NCI-H2171 treated with DMSO at 0.1 percent for 48 hours (cell line): ENCODE measurements around the gene GRIK3.
A peak's percentile ranks its signal among the peaks of the same experiment; 100 is the strongest.

Experiments used
- DNase-seq: peaks from one replicate; lab custom pipeline; 2025; lab: John Stamatoyannopoulos, UW

GRIK3 gene

GRCh38 chr1:36824390-36824861 lies 209.9 kb downstream of the GRIK3 start:
- no peak for DNase-seq

- no peak for DNase-seq
Measured at GRCh38 chr1:36822648-36823047, 211.7 kb downstream of the GRIK3 start.

- DNase-seq, result no peak
Measured at GRCh38 chr1:36821386-36821785, 212.9 kb downstream of the GRIK3 start.

- no peak for DNase-seq
Measured at GRCh38 chr1:36818771-36819170, 215.5 kb downstream of the GRIK3 start.

- no peak for DNase-seq
Measured at GRCh38 chr1:36816348-36816747, 218.0 kb downstream of the GRIK3 start.

- no peak for DNase-seq
Measured at GRCh38 chr1:36814774-36815173, 219.5 kb downstream of the GRIK3 start.

- no peak for DNase-seq
Measured at GRCh38 chr1:36814083-36814482, 220.2 kb downstream of the GRIK3 start.

- DNase-seq, result peak; percentile 96
Measured at GRCh38 chr1:36807262-36807661, 227.1 kb downstream of the GRIK3 start.

GRCh38 chr1:36805979-36806640 lies 228.2 kb downstream of the GRIK3 start:
- no peak for DNase-seq

- DNase-seq, result no peak
Measured at GRCh38 chr1:36804669-36805314, 229.5 kb downstream of the GRIK3 start.

- DNase-seq, result no peak
Measured at GRCh38 chr1:36803868-36804570, 230.3 kb downstream of the GRIK3 start.

GRCh38 chr1:36802018-36802417 lies 232.3 kb downstream of the GRIK3 start:
- no peak for DNase-seq

GRCh38 chr1:36797761-36798160 lies 236.6 kb downstream of the GRIK3 start:
- no peak for DNase-seq

GRCh38 chr1:36796733-36797132 lies 237.6 kb downstream of the GRIK3 start:
- DNase-seq, result peak; percentile 74

GRCh38 chr1:36796106-36796590 lies 238.2 kb downstream of the GRIK3 start:
- peak; percentile 97 for DNase-seq

- no peak for DNase-seq
Measured at GRCh38 chr1:36794460-36794859, 239.9 kb downstream of the GRIK3 start.

GRCh38 chr1:36793452-36793851 lies 240.9 kb downstream of the GRIK3 start:
- no peak for DNase-seq

GRCh38 chr1:36792292-36792691 lies 242.0 kb downstream of the GRIK3 start:
- no peak for DNase-seq

- DNase-seq, result no peak
Measured at GRCh38 chr1:36790191-36790590, 244.1 kb downstream of the GRIK3 start.

GRCh38 chr1:36789535-36789934 lies 244.8 kb downstream of the GRIK3 start:
- DNase-seq, result no peak

- peak; percentile 48 for DNase-seq
Measured at GRCh38 chr1:36787312-36787913, 246.9 kb downstream of the GRIK3 start.

GRCh38 chr1:36786425-36786824 lies 247.9 kb downstream of the GRIK3 start:
- no peak for DNase-seq
